ENCODE data around the gene IAPP. TPM values are rescaled to one million over a fixed set of nuclear protein-coding genes. Genes with fewer than 3 reads are reported as not detected.

Gene IAPP
- total and polyA plus RNA-seq, 12 donors = 0.20 TPM; not detected in 11

DNA sequence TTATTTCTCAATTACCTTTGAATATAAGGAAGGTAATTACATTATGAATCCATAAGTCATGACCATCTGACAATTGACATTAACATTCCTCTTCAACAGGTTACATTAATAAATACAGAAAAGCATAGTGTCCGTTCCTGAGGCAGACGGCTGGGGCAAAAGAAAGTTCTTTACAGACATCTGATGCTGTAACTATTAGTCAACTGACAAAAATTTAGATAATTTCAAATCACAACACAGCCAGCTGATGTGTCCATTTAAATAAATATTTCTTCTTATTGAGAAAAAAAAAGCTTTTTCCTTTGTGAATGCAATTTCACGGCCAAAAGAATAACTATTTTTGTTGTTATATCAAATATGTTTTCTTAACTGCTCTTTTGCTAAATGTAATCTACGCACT lies 55.5 kb downstream of the IAPP start:
- Histone ChIP-seq H3K4me3 (no peak overlapping the region), H3K36me3 (replicated peaks in 1 of 2) (no peaks in the 10 kb centered on the region), H3K9me3 (replicated peaks in 1 of 3) (no peaks in the 10 kb centered on the region), H3K4me1 (replicated peaks in 1 of 2) (no peaks in the 10 kb centered on the region), H3K27me3 (peaks cover 10% of the 10 kb centered on the region), H3K27ac (no peak overlapping the region)
- intact Hi-C loops (cut with DNase I) = no loop called here
- no peak for DNase-seq
- TF ChIP-seq POLR2A (IDR thresholded peaks at IDR 0.05) = no peak
- TF ChIP-seq, protein P1, sequence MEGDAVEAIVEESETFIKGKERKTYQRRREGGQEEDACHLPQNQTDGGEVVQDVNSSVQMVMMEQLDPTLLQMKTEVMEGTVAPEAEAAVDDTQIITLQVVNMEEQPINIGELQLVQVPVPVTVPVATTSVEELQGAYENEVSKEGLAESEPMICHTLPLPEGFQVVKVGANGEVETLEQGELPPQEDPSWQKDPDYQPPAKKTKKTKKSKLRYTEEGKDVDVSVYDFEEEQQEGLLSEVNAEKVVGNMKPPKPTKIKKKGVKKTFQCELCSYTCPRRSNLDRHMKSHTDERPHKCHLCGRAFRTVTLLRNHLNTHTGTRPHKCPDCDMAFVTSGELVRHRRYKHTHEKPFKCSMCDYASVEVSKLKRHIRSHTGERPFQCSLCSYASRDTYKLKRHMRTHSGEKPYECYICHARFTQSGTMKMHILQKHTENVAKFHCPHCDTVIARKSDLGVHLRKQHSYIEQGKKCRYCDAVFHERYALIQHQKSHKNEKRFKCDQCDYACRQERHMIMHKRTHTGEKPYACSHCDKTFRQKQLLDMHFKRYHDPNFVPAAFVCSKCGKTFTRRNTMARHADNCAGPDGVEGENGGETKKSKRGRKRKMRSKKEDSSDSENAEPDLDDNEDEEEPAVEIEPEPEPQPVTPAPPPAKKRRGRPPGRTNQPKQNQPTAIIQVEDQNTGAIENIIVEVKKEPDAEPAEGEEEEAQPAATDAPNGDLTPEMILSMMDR (IDR thresholded peaks at IDR 0.05) = no peak
- 53 to 71% (median 67%) methylated on average over 4 of the region's 4 CpGs for WGBS, 4 donors

Other genes with a start within 250 kb of the IAPP start
- gene SLCO1B1, start 241.7 kb upstream of the IAPP start, total RNA-seq = not detected
- gene SLCO1B1, start 241.7 kb upstream of the IAPP start, polyA plus RNA-seq = not detected
- gene SLCO1A2, start 38.0 kb upstream of the IAPP start, total RNA-seq = under 1 TPM in 1 of 9 donors, not detected in 8; 0.06 TPM
- gene SLCO1A2, start 38.0 kb upstream of the IAPP start, polyA plus RNA-seq = not detected
- 10 to 100 TPM in 8 of 9 donors, 1 to 10 TPM in 1; 9.8 to 25.3 (median 17.6) TPM for gene PYROXD1, start 64.8 kb downstream of the IAPP start, total RNA-seq
- gene PYROXD1, start 64.8 kb downstream of the IAPP start, polyA plus RNA-seq = 10 to 100 TPM; 10.3 to 29.8 (median 13.0) TPM
- 10 to 100 TPM; 15.5 to 42.1 (median 29.8) TPM for gene RECQL, start 128.7 kb downstream of the IAPP start, total RNA-seq
- 10 to 100 TPM; 12.6 to 21.7 (median 14.6) TPM for gene RECQL, start 128.7 kb downstream of the IAPP start, polyA plus RNA-seq
- gene GOLT1B, start 128.9 kb downstream of the IAPP start, total RNA-seq = 10 to 100 TPM; 12.9 to 51.1 (median 37.9) TPM
- 10 to 100 TPM; 16.1 to 75.1 (median 20.1) TPM for gene GOLT1B, start 128.9 kb downstream of the IAPP start, polyA plus RNA-seq
- gene SPX, start 153.4 kb downstream of the IAPP start, total RNA-seq = 1 to 10 TPM in 1 of 9 donors, under 1 TPM in 5, not detected in 3; 0.27 to 3.3 (median 0.57) TPM
- 1 to 10 TPM in 1 of 3 donors, under 1 TPM in 2; 0.33 to 1.2 (median 0.48) TPM for gene SPX, start 153.4 kb downstream of the IAPP start, polyA plus RNA-seq
- gene GYS2, start 231.9 kb downstream of the IAPP start, total RNA-seq = under 1 TPM in 2 of 9 donors, not detected in 7; 0.06 to 0.23 TPM
- gene GYS2, start 231.9 kb downstream of the IAPP start, polyA plus RNA-seq = under 1 TPM; 0.05 to 0.08 (median 0.07) TPM

Measured in adrenal gland (tissue), 12 donors.